Ovary (tissue), 9 donors: ENCODE measurements around the gene AUTS2. TPM values are rescaled to one million over a fixed set of nuclear protein-coding genes. Genes with fewer than 3 reads are reported as not detected.

Experiments
- DNase-seq, 5 donors: peaks; one replicate each; pipeline ENCODE4 v3.0.0-alpha.2; 2019 to 2020
- H3K27ac ChIP-seq, 2 donors: fragments of 200-600 bp; one replicate each; pipeline versions ENCODE4 v1.5.1 to v1.8.0; 2019 to 2022
- H3K27me3 ChIP-seq: fragments of 200-600 bp; one replicate; pipeline ENCODE4 v1.8.0; 2022
- H3K36me3 ChIP-seq: fragments of 200-600 bp; sonication (generic); one replicate; pipeline ENCODE4 v1.5.1; 2019
- H3K4me1 ChIP-seq: one replicate; pipeline ENCODE4 v1.8.1; 2013; ENCODE audit warnings: mild to moderate bottlenecking, moderate library complexity; ENCODE audit not compliant: insufficient read depth
- H3K4me3 ChIP-seq: fragments of 200-600 bp; sonication (generic); one replicate; pipeline ENCODE4 v1.5.1; 2017
- H3K9me3 ChIP-seq, 2 donors: fragments of 200-600 bp in 1 of 2; sonication (generic) in 1 of 2; one replicate each; pipeline versions ENCODE4 v1.5.1 to v1.8.1; 2013 to 2019; ENCODE audit warnings: mild to moderate bottlenecking in 1 of 2, moderate library complexity in 1 of 2
- EP300 ChIP-seq: sonication (generic); formaldehyde crosslinking; IDR thresholded peaks from one replicate; pipeline ENCODE4 v1.6.1; 2017; ENCODE audit warnings: antibody characterized with exemption
- POLR2A ChIP-seq: fragments of 450-650 bp; IDR thresholded peaks from one replicate; pipeline ENCODE4 v1.6.1; 2017; ENCODE audit warnings: antibody characterized with exemption, mild to moderate bottlenecking, moderate library complexity
- WGBS, 3 donors: extraction: QIAGEN DNeasy Blood & Tissue Kit in 1 of 3; methylation state at CpG; one replicate each; pipeline versions ENCODE4 v1.1.5 to v1.1.7; 2013 to 2017; 5-methylcytosine and 5-hydroxymethylcytosine counted together
- intact Hi-C, 4 donors: fragments of 100-400 bp; cut with DNase I; formaldehyde crosslinking; loops; one replicate each; pipeline versions ENCODE4 v1.11.0 to v1.15.1; 2022 to 2023
- polyA plus RNA-seq, 2 donors: library from polyadenylated mRNA; stranded (reverse); fragments of 200-250 nt in 1 of 2; fragments of 350-450 nt in 1 of 2; fragmentation: Illumina TruSeq in 1 of 2; extraction: RNeasy Lipid Tissue Mini Kit (QIAGEN cat#74804) in 1 of 2; gene quantifications; one replicate each; pipeline ENCODE4 v1.2.3, GENCODE V29; 2013 to 2014
- total RNA-seq, 7 donors: library from RNA; depleted of rRNA in 2 of 7; stranded (reverse); fragments of >200 nt in 2 of 7; fragmentation: NEBNext Ultra II Directional in 3 of 7; extraction: Animal tissue kit (Norgen Biotek cat#: 25700) in 3 of 7; gene quantifications; one replicate each; pipeline versions ENCODE4 v1.1.0 to v1.2.4, GENCODE V29; 2016 to 2023
- TF ChIP-seq, protein P1 (sequence below), 3 donors: fragments of 450-650 bp in 2 of 3; fragments of 200-600 bp in 1 of 3; IDR thresholded peaks; one replicate each; pipeline versions ENCODE4 v1.5.1 to v1.8.0; 2016 to 2022; ENCODE audit warnings: antibody characterized with exemption in 3 of 3, mild to moderate bottlenecking in 1 of 3
- donor health status: DM: no; HTN: no; CAD: no; lungs with moderate emphysema.
- donor health status: DM: no; HTN: no; CAD: no.
- donor health status: Bipolar disorder and iron deficiency.
- donor health status: DM: yes; HTN: yes; CAD: no.
- donor health status: DM: no; HTN: no; CAD: no.
- donor health status: DM: yes; HTN: yes; CAD: no.

Gene AUTS2
- total and polyA plus RNA-seq, 9 donors = 18.3 to 60.9 (median 44.9) TPM

DNA sequence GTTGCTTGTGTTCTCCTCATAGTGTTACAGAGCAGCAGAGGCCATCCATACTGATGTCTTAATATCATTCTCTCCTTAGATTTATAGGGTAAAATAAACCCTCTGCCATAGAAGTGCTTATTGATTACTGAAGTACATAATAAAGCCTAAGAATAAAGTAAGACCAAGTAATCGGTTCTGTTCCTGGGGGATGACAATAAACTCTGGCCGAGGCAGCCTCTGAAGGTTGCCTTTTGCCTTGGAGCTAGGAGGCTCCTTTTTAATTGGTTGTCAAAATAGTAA, 822.0 kb downstream of the AUTS2 start:
- Histone ChIP-seq H3K36me3 (no peaks in the 10 kb centered on the region), H3K27ac (no peak overlapping the region), H3K9me3 (no peaks in the 10 kb centered on the region), H3K4me1 (no peaks in the 10 kb centered on the region), H3K4me3 (no peak overlapping the region), H3K27me3 (no peaks in the 10 kb centered on the region)
- WGBS, 3 donors = 92 to 99% (median 98%) methylated on average over 2 of the region's 2 CpGs
- no peak for TF ChIP-seq EP300
- TF ChIP-seq, protein P1, sequence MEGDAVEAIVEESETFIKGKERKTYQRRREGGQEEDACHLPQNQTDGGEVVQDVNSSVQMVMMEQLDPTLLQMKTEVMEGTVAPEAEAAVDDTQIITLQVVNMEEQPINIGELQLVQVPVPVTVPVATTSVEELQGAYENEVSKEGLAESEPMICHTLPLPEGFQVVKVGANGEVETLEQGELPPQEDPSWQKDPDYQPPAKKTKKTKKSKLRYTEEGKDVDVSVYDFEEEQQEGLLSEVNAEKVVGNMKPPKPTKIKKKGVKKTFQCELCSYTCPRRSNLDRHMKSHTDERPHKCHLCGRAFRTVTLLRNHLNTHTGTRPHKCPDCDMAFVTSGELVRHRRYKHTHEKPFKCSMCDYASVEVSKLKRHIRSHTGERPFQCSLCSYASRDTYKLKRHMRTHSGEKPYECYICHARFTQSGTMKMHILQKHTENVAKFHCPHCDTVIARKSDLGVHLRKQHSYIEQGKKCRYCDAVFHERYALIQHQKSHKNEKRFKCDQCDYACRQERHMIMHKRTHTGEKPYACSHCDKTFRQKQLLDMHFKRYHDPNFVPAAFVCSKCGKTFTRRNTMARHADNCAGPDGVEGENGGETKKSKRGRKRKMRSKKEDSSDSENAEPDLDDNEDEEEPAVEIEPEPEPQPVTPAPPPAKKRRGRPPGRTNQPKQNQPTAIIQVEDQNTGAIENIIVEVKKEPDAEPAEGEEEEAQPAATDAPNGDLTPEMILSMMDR (IDR thresholded peaks at IDR 0.05) = no peak
- no peak for TF ChIP-seq POLR2A
- intact Hi-C loops = no loop called here
- DNase-seq = no peak

DNA sequence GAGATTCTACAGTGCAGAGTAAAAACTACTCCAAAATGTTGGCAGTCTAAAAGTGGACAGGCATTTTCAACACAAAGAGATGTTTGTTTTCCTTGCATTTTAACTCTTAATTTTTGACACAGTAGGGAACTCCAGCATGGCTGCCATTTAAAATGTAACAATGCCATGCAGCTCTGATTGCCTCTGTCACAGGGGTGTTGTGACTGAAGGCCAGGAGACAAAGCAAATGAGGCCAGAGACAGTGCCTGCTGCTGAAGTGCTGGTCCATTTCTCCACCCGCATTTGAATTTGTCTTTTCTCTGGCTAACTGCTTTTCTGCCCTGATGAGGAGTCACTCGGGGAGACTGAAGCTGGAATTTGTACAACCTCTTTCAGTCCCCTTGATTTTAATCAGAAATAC, 823.0 kb downstream of the AUTS2 start:
- Histone ChIP-seq H3K4me1 (no peaks in the 10 kb centered on the region), H3K36me3 (no peaks in the 10 kb centered on the region), H3K27ac (no peak overlapping the region), H3K4me3 (no peak overlapping the region), H3K9me3 (no peaks in the 10 kb centered on the region), H3K27me3 (no peaks in the 10 kb centered on the region)
- DNase-seq = no peak
- 93 to 94% (median 93%) methylated on average over 2 of the region's 2 CpGs for WGBS, 3 donors
- TF ChIP-seq, protein P1 (IDR thresholded peaks at IDR 0.05) = no peak
- TF ChIP-seq EP300 = no peak
- no peak for TF ChIP-seq POLR2A
- intact Hi-C loops = no loop called here

DNA sequence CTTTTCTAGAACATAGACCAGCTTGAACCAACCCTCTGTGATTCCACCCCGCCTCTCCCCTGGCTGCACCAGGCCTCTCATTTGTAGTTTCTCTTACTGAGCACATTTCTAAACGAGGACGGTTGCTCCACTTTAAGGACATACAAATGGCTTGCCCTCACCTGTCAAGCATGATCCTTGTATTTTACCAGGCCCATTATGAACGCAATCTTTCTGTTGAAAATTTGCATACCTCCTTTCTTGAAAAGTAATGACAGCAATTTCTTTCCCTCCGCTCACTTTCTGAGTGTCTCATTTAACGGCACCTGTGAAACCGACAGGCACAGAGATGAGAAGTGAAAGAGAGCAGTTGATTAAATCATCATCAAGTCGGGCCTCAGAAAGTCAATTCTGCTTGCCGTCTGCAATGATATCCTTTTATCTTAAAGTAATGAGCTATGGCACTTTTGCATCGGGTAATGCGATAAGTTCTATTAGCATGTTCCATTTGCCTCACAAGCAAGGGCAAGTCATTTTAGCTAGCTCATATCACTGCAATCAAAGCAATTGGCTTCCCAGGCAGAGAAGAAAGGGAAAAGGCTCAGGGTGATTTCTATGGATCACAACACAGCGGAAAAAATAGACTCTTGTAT, 828.1 kb downstream of the AUTS2 start:
- TF ChIP-seq, protein P1 (IDR thresholded peaks at IDR 0.05) = no peak
- Histone ChIP-seq H3K27ac (no peak overlapping the region), H3K4me1 (no peaks in the 10 kb centered on the region), H3K36me3 (no peaks in the 10 kb centered on the region), H3K9me3 (no peaks in the 10 kb centered on the region), H3K27me3 (no peaks in the 10 kb centered on the region), H3K4me3 (no peak overlapping the region)
- WGBS, 3 donors = 90 to 91% (median 91%) methylated on average over 12 of the region's 12 CpGs
- intact Hi-C loops = no loop called here
- DNase-seq = no peak

DNA sequence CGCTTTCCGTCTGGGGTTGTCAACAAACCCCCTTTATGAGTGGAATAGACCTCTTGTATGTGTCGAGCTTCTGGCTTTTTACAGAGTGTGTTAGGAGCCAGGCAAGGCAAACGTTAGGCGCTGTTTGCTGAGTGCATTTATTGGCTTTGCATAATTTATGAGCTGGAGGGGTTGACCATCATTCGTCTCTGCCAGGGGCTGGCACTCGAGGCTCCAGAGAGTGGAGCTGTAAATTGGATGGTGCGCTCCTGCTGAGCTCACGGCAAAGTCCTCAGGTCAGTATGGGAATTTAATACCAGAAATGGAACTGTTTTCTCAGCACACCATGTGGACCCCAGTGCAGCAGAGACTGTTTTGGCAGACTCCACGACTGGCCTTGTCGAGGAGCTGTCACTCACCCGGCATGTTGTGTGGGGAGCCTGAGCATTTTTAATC, 834.3 kb downstream of the AUTS2 start:
- Histone ChIP-seq H3K4me1 (no peaks in the 10 kb centered on the region), H3K27me3 (no peaks in the 10 kb centered on the region), H3K9me3 (no peaks in the 10 kb centered on the region), H3K4me3 (no peak overlapping the region), H3K27ac (no peak overlapping the region), H3K36me3 (no peaks in the 10 kb centered on the region)
- no peak for TF ChIP-seq EP300
- TF ChIP-seq, protein P1 (IDR thresholded peaks at IDR 0.05) = no peak
- intact Hi-C loops = no loop called here
- 79 to 88% (median 87%) methylated on average over 12 of the region's 12 CpGs for WGBS, 3 donors
- DNase-seq = no peak

DNA sequence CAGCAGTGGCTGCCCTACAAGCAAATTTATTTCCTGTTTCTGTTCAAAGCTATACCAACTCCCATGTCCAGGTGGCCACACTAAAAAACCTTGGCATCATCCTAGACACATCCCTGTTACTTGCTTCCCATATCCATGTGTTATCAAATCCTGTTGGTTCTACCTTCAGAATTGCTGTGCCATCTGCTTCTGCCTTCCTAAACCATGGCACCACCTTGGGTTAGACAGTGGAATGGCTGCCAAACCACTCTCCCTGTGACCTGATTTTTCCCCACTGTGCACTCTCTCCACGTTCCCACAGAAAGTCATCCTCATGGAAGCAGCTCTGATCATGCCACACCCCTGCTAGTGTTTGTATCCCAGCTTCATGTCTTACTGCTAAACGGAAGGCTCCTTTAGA, 836.1 kb downstream of the AUTS2 start:
- no peak for TF ChIP-seq EP300
- TF ChIP-seq, protein P1 (IDR thresholded peaks at IDR 0.05) = no peak
- no peak for TF ChIP-seq POLR2A
- intact Hi-C loops = no loop called here
- no peaks in the 10 kb centered on the region for H3K27me3 ChIP-seq
- no peaks in the 10 kb centered on the region for H3K9me3 ChIP-seq
- H3K27ac ChIP-seq = no peak overlapping the region
- H3K4me3 ChIP-seq = no peak overlapping the region
- H3K4me1 ChIP-seq = no peaks in the 10 kb centered on the region
- WGBS, 3 donors = 84 to 89% (median 85%) methylated on average over 2 of the region's 2 CpGs
- no peak for DNase-seq
- H3K36me3 ChIP-seq = no peaks in the 10 kb centered on the region
